ENCODE measurements around the gene PSMD8.

DNA sequence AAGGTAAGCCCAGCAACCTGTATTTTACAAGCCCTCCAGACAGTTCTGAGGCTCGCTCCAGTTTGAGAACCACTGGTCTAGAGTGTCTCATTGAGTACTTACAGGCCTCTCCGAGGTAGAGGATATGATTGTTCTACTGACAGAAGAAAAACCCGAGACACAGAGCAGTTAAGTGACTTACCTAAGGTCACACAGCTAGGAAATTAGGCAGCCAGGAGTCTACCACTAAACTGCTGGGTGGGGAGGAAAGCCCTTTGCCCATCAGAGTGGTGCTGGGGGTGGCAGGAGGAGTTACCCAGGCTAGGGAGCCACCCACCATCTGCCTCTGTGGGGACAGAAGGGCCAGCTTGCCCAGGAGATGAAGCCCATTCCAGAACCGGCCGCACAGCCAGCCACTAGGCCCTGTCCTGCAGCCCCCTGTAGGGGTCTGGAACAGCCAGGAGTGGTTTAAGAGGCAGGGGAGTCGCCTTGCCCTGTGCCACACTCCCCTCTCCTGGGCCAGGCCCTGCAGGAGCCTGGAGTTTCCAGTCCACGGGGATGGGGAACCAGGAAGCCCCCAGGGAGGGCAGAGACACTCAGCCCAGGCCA lies 50.9 kb downstream of the PSMD8 start:
- TF ChIP-seq, protein P1, sequence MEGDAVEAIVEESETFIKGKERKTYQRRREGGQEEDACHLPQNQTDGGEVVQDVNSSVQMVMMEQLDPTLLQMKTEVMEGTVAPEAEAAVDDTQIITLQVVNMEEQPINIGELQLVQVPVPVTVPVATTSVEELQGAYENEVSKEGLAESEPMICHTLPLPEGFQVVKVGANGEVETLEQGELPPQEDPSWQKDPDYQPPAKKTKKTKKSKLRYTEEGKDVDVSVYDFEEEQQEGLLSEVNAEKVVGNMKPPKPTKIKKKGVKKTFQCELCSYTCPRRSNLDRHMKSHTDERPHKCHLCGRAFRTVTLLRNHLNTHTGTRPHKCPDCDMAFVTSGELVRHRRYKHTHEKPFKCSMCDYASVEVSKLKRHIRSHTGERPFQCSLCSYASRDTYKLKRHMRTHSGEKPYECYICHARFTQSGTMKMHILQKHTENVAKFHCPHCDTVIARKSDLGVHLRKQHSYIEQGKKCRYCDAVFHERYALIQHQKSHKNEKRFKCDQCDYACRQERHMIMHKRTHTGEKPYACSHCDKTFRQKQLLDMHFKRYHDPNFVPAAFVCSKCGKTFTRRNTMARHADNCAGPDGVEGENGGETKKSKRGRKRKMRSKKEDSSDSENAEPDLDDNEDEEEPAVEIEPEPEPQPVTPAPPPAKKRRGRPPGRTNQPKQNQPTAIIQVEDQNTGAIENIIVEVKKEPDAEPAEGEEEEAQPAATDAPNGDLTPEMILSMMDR (IDR thresholded peaks at IDR 0.05; ENCODE audit: low read depth, low read length), result no peak
- no peak for TF ChIP-seq EZH2phosphoT487 (IDR thresholded peaks at IDR 0.05; ENCODE audit: low read depth)

Data from OCI-LY3 (cell line).